ENCODE data around the gene AKT3. TPM values are rescaled to one million over a fixed set of nuclear protein-coding genes. Genes with fewer than 3 reads are reported as not detected.
A peak's percentile ranks its signal among the peaks of the same experiment; 100 is the strongest.

Gene AKT3
- total and polyA plus RNA-seq, 7 donors, result 2.1 to 105 (median 66.4) TPM

DNA sequence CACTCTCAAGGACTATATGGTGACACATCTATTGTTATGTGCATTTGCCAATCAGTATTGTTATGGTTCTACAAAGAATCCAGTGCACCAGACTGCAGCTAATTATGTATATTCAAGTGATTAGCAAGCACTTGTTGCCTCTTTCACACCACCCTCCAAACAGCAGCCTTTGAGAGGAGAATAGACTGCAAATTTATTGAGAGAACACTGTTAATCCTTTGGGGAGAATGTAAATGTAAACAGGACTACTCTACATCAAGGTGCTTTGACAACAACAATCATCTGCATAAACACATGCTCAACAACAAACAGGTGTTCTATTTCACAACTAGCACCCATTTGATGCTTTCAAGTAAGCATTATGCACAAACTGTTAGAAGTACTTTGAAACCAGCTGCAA, 117.4 kb downstream of the AKT3 start:
- intact Hi-C loops (cut with DNase I), result no loop called here
- DNase-seq, result no peak
- H3K9me3 ChIP-seq, result no peaks in the 10 kb centered on the region
- H3K27me3 ChIP-seq, result no peaks in the 10 kb centered on the region
- no peak overlapping the region for H3K27ac ChIP-seq
- no peaks in the 10 kb centered on the region for H3K36me3 ChIP-seq
- TF ChIP-seq, protein P1, sequence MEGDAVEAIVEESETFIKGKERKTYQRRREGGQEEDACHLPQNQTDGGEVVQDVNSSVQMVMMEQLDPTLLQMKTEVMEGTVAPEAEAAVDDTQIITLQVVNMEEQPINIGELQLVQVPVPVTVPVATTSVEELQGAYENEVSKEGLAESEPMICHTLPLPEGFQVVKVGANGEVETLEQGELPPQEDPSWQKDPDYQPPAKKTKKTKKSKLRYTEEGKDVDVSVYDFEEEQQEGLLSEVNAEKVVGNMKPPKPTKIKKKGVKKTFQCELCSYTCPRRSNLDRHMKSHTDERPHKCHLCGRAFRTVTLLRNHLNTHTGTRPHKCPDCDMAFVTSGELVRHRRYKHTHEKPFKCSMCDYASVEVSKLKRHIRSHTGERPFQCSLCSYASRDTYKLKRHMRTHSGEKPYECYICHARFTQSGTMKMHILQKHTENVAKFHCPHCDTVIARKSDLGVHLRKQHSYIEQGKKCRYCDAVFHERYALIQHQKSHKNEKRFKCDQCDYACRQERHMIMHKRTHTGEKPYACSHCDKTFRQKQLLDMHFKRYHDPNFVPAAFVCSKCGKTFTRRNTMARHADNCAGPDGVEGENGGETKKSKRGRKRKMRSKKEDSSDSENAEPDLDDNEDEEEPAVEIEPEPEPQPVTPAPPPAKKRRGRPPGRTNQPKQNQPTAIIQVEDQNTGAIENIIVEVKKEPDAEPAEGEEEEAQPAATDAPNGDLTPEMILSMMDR (IDR thresholded peaks at IDR 0.05), result no peak
- TF ChIP-seq POLR2A (IDR thresholded peaks at IDR 0.05) (no peak), EP300 (IDR thresholded peaks at IDR 0.05) (no peak)
- peaks cover 0 to 33% (median 13%) of the 10 kb centered on the region in 4 donors for H3K4me1 ChIP-seq
- no peak overlapping the region for H3K4me3 ChIP-seq

DNA sequence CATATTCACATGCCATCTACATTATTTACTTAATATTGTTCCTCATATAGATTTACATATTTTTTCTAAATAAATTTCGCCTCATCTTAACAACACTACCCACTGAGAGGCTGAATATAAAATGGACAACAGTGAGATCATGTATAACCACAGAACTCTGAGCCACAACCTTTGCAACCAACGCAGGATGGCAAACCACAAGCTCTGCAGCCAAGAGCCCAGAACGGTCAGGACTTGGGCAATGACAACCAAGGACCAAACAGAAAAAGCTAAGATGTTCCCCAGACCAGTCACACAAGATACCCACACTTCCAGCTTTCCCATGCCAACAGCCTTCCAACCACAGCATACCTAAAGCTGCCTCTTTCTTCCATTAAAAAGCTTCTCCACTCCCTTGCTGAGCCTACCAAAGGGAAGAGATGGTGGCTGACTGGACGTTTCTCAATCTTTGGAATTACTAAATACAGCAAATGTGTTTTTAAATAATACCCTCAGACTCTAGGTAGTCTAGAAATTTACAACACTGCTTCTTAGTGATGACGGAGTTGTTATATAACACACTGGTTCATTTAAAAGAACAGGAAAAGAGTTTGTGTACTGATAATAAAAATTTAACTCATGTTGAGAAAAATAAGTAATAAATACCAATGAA, 117.9 kb downstream of the AKT3 start:
- Histone ChIP-seq H3K36me3 (no peaks in the 10 kb centered on the region), H3K9me3 (no peaks in the 10 kb centered on the region), H3K4me3 (no peak overlapping the region), H3K4me1 (peaks cover 0 to 33% (median 14%) of the 10 kb centered on the region in 4 donors), H3K27ac (peak overlapping the region in 2 of 4 donors; percentile 0 to 33), H3K27me3 (no peaks in the 10 kb centered on the region)
- no peak for DNase-seq
- WGBS, 2 donors, result 59 to 70% methylated on average over 5 of the region's 5 CpGs
- intact Hi-C loops (cut with DNase I), result no loop called here
- TF ChIP-seq, protein P1 (IDR thresholded peaks at IDR 0.05), result no peak
- TF ChIP-seq POLR2AphosphoS5 (IDR thresholded peaks at IDR 0.05) (no peak), EP300 (IDR thresholded peaks at IDR 0.05) (no peak), POLR2A (IDR thresholded peaks at IDR 0.05) (no peak)

DNA sequence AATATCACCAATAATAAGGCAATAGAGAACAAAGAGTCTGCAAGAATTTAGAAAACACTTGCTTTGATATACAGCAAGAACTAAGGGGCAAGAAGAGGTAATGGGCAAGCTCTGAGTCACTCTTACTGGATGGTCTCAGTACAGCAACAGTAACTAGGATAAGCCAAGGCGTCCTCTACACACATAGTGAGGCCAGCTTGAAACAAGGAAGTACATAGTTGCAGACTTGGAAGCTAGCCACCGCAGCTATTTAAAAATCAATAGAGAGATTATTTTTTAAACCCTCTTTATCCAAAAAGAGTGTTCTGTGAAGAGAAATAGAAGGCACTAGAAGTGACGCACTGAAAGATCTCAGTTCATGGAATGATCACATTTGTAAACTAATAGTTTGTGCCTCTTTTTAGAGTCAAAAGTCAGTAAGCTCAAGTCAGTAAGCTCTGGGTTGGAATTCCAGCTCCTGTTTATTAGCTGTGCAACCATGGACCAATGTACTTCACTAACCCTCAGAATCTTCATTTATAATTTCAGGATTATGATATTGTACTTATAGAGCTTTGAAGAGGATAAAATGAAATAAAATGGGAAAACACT, 118.6 kb downstream of the AKT3 start:
- Histone ChIP-seq H3K27ac (peak overlapping the region in 2 of 4 donors; percentile 33 to 42), H3K9me3 (no peaks in the 10 kb centered on the region), H3K4me3 (no peak overlapping the region), H3K36me3 (no peaks in the 10 kb centered on the region), H3K4me1 (peaks cover 0 to 33% (median 19%) of the 10 kb centered on the region in 4 donors), H3K27me3 (no peaks in the 10 kb centered on the region)
- WGBS, 2 donors, result 66 to 74% methylated on average over 3 of the region's 3 CpGs
- TF ChIP-seq POLR2AphosphoS5 (IDR thresholded peaks at IDR 0.05) (no peak), EP300 (IDR thresholded peaks at IDR 0.05) (no peak), POLR2A (IDR thresholded peaks at IDR 0.05) (no peak)
- TF ChIP-seq, protein P1 (IDR thresholded peaks at IDR 0.05), result no peak
- intact Hi-C loops (cut with DNase I), result no loop called here
- peak; percentile 77 for DNase-seq

DNA sequence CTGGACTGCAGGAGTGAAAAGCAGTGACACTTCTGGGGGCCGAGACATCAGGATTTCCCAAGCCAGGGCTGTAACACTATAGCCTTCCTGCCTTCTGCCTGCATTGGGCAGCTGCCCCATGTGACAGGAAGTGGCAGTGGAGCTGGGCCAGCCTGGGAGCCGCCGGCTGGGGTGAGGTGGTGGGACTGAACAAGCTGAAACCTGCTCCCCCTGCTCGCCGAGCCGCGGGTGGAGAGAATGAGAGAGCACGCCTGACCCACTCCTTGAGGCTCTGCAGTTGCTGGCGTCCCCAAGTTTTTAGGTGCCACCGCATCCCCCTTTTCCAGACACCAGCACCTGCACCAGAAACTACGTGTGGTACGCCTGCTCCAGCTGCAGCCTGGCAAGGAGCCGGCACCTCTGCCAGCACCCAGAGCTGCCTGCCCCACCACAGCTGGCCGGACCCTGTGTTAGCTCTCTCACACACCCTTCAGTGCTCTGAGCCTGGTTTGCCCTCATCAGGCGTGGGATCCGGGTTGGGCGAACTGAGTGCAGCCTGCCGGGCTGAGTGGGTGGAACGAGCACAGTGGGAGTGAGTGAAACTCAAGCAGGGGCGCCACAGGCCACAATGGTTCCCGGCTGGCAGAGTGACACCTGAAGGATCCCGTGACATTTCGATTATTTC, 119.4 kb downstream of the AKT3 start:
- Histone ChIP-seq H3K27ac (peak overlapping the region in 3 of 4 donors; percentile 33 to 51 (median 42)), H3K27me3 (no peaks in the 10 kb centered on the region), H3K4me3 (no peak overlapping the region), H3K36me3 (no peaks in the 10 kb centered on the region), H3K9me3 (no peaks in the 10 kb centered on the region), H3K4me1 (peaks cover 0 to 39% (median 21%) of the 10 kb centered on the region in 4 donors)
- peak; percentile 67 for DNase-seq
- intact Hi-C loops (cut with DNase I), result no loop called here
- TF ChIP-seq POLR2A (IDR thresholded peaks at IDR 0.05), result peak in 1 of 2 donors; percentile 8
- TF ChIP-seq, protein P1 (IDR thresholded peaks at IDR 0.05), result no peak
- WGBS, 2 donors, result 92 to 93% methylated on average over 23 of the region's 23 CpGs

All from sigmoid colon (tissue), 7 donors.